Smooth muscle cell (in vitro differentiated cells): Measurements from ENCODE around the gene LRRK2. TPM values are rescaled to one million over a fixed set of nuclear protein-coding genes. Genes with fewer than 3 reads are reported as not detected.
A peak's percentile ranks its signal among the peaks of the same experiment; 100 is the strongest.

Experiments
- DNase-seq: peaks from one replicate; lab custom pipeline; 2025; ENCODE audit not compliant: unreplicated experiment; lab: John Stamatoyannopoulos, UW
- H2AFZ ChIP-seq: fragments of 200-600 bp; sonication (generic); 2 replicates; pipeline ENCODE4 v1.6.0; 2016; ENCODE audit warnings: antibody characterized with exemption, low read depth, mild to moderate bottlenecking
- H3F3A ChIP-seq: fragments of 200-600 bp; sonication (generic); 2 replicates; pipeline ENCODE4 v1.6.0; 2017; ENCODE audit warnings: antibody characterized with exemption, low read depth
- H3K27ac ChIP-seq: fragments of 200-600 bp; sonication (generic); 2 replicates; pipeline ENCODE4 v1.5.1; 2016; ENCODE audit warnings: low read depth, mild to moderate bottlenecking
- H3K27me3 ChIP-seq: fragments of 200-600 bp; sonication (generic); 2 replicates; pipeline ENCODE4 v1.6.1; 2016; ENCODE audit warnings: low read depth, mild to moderate bottlenecking
- H3K36me3 ChIP-seq: fragments of 200-600 bp; sonication (generic); 2 replicates; pipeline ENCODE4 v1.5.1; 2016; ENCODE audit warnings: low read depth
- H3K4me1 ChIP-seq: fragments of 200-600 bp; sonication (generic); 2 replicates; pipeline ENCODE4 v1.5.1; 2016; ENCODE audit warnings: low read depth
- H3K4me2 ChIP-seq: fragments of 200-600 bp; sonication (generic); 2 replicates; pipeline ENCODE4 v1.6.0; 2016; ENCODE audit warnings: mild to moderate bottlenecking
- H3K4me3 ChIP-seq: fragments of 200-600 bp; sonication (generic); 2 replicates; pipeline ENCODE4 v1.5.1; 2016; ENCODE audit warnings: mild to moderate bottlenecking
- H3K79me2 ChIP-seq: fragments of 200-600 bp; sonication (generic); 2 replicates; pipeline ENCODE4 v1.6.0; 2016; ENCODE audit warnings: low read depth, mild to moderate bottlenecking
- H3K9ac ChIP-seq: fragments of 200-600 bp; sonication (generic); 2 replicates; pipeline ENCODE4 v1.6.0; 2016; ENCODE audit warnings: low read depth
- H3K9me3 ChIP-seq: fragments of 200-600 bp; sonication (generic); replicated peaks from 2 replicates; pipeline ENCODE4 v1.5.1; 2016; ENCODE audit warnings: low read depth
- H4K20me1 ChIP-seq: fragments of 200-600 bp; sonication (generic); 2 replicates; pipeline ENCODE4 v1.6.0; 2016; ENCODE audit warnings: low read depth
- CTCF ChIP-seq: fragments of 200-600 bp; sonication (generic); IDR thresholded peaks from 2 replicates; pipeline ENCODE4 v1.5.1; 2017; ENCODE audit warnings: borderline replicate concordance, mild to moderate bottlenecking, antibody characterized with exemption; ENCODE audit not compliant: insufficient read depth, poor library complexity, severe bottlenecking
- WGBS: methylation state at CpG from one replicate; pipeline ENCODE4 v1.1.7; 2016; ENCODE audit warnings: low lambda C conversion rate; 5-methylcytosine and 5-hydroxymethylcytosine counted together
- polyA plus RNA-seq: library from polyadenylated mRNA; unstranded; fragments of >200 nt; fragmentation: Nextera tagmentation; extraction: Ambion mirVana; gene quantifications from 2 replicates; pipeline ENCODE4 v1.2.1, GENCODE V29; 2016
- total RNA-seq: library from RNA; depleted of rRNA; stranded (reverse); fragments of >200 nt; gene quantifications from 2 replicates; pipeline ENCODE4 v1.2.3, GENCODE V29; 2014

The LRRK2 gene
- total and polyA plus RNA-seq, 2 experiments from 2014 or later: not detected

- no peaks in the 10 kb centered on the region for H3K4me1 ChIP-seq
- peak; percentile 45 for TF ChIP-seq CTCF
- H3K27me3 ChIP-seq: no peaks in the 10 kb centered on the region
- no peaks in the 10 kb centered on the region for H3K36me3 ChIP-seq
- H3K4me3 ChIP-seq: no peak overlapping the region
- no peaks in the 10 kb centered on the region for H3F3A ChIP-seq
- peak overlapping the region; percentile 80 for H2AFZ ChIP-seq
- DNase-seq: no peak
- WGBS: 63% methylated on average over 1 of the region's 1 CpG
- no peaks in the 10 kb centered on the region for H3K79me2 ChIP-seq
- no peak overlapping the region for H3K27ac ChIP-seq
- no peak overlapping the region for H3K9ac ChIP-seq
- no peaks in the 10 kb centered on the region for H4K20me1 ChIP-seq
- no peaks in the 10 kb centered on the region for H3K9me3 ChIP-seq
- H3K4me2 ChIP-seq: peak overlapping the region; percentile 52
These were observed 111.9 kb downstream of the LRRK2 start for GRCh38 chr12:40336573-40337199.

- Histone ChIP-seq H3K27ac (no peak overlapping the region), H3F3A (no peaks in the 10 kb centered on the region), H2AFZ (no peak overlapping the region), H3K36me3 (no peaks in the 10 kb centered on the region), H3K27me3 (no peaks in the 10 kb centered on the region), H4K20me1 (no peaks in the 10 kb centered on the region), H3K4me3 (no peak overlapping the region), H3K4me2 (no peak overlapping the region), H3K4me1 (no peaks in the 10 kb centered on the region), H3K9me3 (no peaks in the 10 kb centered on the region), H3K9ac (no peak overlapping the region), H3K79me2 (no peaks in the 10 kb centered on the region)
- DNase-seq: no peak
- WGBS: 58% methylated on average over 1 of the region's 1 CpG
- no peak for TF ChIP-seq CTCF
These were observed 113.3 kb downstream of the LRRK2 start for GRCh38 chr12:40338071-40338470.

GRCh38 chr12:40338621-40339020 lies 113.8 kb downstream of the LRRK2 start:
- H3K27ac ChIP-seq: no peak overlapping the region
- TF ChIP-seq CTCF: no peak
- H3K4me2 ChIP-seq: no peak overlapping the region
- H3K79me2 ChIP-seq: no peaks in the 10 kb centered on the region
- no peaks in the 10 kb centered on the region for H3K9me3 ChIP-seq
- DNase-seq: no peak
- H2AFZ ChIP-seq: no peak overlapping the region
- no peak overlapping the region for H3K9ac ChIP-seq
- H3K27me3 ChIP-seq: no peaks in the 10 kb centered on the region
- no peaks in the 10 kb centered on the region for H3K36me3 ChIP-seq
- no peaks in the 10 kb centered on the region for H4K20me1 ChIP-seq
- no peaks in the 10 kb centered on the region for H3K4me1 ChIP-seq
- H3K4me3 ChIP-seq: no peak overlapping the region
- H3F3A ChIP-seq: no peaks in the 10 kb centered on the region

GRCh38 chr12:40342010-40342409 lies 117.2 kb downstream of the LRRK2 start:
- no peak for DNase-seq
- no peaks in the 10 kb centered on the region for H3K27me3 ChIP-seq
- no peaks in the 10 kb centered on the region for H3F3A ChIP-seq
- H3K4me3 ChIP-seq: no peak overlapping the region
- no peak overlapping the region for H3K27ac ChIP-seq
- no peak overlapping the region for H3K9ac ChIP-seq
- H2AFZ ChIP-seq: no peak overlapping the region
- no peak for TF ChIP-seq CTCF
- no peak overlapping the region for H3K4me2 ChIP-seq
- WGBS: 88% methylated on average over 2 of the region's 2 CpGs
- H4K20me1 ChIP-seq: no peaks in the 10 kb centered on the region
- no peaks in the 10 kb centered on the region for H3K4me1 ChIP-seq
- no peaks in the 10 kb centered on the region for H3K36me3 ChIP-seq
- no peaks in the 10 kb centered on the region for H3K79me2 ChIP-seq
- no peaks in the 10 kb centered on the region for H3K9me3 ChIP-seq
